GM19397 (cell line): Measurements from ENCODE around the gene MC5R.

ENCODE experiments used
- ATAC-seq: cut with Tn5 transposase; IDR thresholded peaks from one replicate; pipeline ENCODE4 v1.9.1; 2021; ENCODE audit warnings: mild to moderate bottlenecking, moderate library complexity; ENCODE audit not compliant: unreplicated experiment

Gene MC5R

DNA sequence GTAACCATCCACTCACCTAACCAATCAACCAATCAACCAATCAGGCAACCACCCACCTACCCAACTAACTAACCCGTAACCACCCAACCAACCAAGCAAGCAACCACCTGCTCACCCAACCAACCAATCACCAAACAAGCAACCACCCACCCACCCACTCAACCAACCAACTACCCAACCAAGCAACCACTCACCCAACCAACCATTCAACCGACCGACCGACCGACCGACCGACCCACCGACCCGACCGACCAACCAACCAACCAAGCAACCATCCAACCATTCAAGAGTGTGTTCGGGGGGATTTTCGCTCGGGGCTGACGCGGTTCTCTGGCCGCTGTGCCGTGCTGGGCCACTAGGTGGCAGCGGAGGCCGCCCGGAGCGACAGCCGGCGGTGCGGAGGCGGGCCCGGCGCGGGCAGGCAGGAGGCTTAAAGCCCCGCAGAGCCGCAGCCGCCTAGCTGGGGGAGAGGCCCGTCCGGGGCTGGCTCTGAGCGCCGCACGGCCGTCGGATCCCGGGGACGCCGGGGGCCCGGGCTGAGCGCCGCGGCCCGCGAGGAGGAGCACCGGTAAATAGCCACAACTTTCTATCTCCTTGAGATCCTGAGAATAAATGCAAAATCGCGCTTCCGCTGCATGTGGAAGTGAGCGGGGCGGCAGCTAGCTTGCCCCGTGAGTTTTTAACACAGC, at the start of gene MC5R:
MC5R (plus strand) TSS at position 443 of the 689 bp plus-strand sequence. CDS start 1,617 bp downstream, outside the sequence.
- ATAC-seq = peak; percentile 93

DNA sequence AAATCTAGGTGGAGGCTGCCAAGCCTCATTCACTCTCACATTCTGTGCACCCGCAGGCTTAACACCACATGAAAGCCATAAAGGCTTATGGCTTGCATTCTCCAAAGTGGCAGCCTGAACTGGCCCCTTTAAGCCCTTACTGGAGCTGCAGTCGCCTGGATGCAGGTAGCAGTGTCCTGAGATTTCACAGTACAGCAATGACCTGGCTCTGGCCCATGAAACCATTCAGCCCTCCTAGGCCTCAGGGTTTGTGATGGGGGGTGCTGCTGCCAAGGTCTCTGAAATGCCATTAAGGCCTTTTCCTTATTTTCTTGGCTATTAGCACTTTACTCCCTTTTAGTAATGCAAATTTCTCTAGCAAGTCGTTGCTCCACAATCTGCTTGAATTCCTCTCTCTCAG, 48.9 kb upstream of the MC5R start:
- ATAC-seq = no peak

DNA sequence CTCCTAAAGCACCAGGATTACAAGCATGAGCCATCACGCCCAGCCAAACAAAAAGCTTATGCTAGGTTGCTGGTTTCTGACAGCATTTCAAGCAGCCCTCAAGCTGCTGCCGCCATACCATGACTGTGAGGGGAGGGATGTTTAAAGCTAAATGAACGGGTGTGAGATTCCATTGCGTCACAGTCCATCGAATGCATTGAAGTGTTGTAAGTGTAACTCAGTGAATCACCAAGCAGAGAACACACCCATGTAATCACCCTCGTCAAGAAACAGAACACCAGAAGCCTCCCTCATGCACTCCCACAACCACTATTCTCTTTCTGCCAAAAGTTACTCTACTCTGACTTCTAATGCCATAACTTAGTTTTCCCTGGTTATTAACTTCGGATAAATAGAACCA, 32.8 kb upstream of the MC5R start:
- ATAC-seq = no peak

DNA sequence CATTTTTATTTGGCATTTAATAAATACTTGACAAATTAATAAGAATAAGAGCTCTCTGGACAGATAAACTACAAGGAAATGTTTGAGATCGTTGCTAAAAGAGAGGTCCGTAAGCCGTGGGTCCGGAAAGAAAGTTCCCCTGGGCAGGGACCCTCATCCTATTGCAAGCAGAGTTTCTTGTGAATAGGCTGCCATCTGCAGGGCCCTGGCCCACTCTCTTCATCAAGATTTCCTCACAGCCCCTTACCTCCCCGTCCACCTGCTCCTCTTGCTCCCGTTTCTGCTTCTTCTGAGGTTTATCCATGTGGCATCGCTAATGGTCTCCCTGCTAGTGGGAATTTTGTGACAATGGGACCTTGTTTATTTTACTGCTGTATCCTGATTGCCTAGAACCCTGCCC, 30.1 kb upstream of the MC5R start:
- no peak for ATAC-seq

DNA sequence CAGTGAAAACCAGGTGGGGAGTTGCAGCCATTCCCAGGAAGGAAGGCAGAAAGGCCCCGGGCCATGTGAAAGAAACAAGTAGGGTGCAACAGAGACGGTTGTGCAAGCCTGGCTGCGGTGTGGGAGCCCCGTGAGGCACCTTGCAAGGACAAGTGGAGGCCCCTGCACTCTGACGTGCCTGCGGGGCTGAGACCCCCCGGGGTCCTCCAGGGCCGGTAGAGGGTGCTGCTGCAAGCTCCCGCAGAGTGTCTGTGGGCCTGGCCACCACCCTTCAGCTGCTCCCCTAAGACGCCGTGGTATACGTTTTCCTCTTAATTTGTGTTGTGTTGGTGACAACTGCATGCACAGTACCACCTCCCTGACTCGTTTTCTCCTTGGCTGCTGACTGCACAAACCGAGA, 27.4 kb upstream of the MC5R start:
- no peak for ATAC-seq

DNA sequence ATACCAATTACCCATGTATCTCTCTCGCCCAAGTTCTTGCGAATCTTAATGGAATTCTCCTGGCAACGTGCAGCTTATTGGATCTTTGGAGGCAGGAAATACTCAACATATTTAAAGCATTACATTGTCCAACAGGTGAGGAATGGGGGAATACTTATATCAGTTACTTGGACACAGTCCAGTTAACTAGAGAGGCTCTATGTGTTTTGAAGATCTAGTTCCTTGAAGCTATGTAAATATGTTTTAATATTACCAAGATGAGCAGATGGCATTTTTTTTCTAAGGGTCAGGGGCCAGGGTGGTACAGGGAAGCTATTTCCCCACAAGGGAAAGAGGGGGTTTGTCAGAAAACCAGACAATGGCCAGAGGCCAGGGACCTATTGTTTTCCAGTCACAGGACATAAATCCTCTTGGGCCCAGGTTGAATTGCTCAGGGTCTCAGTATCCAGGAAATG, 26.8 kb upstream of the MC5R start:
- ATAC-seq = no peak

DNA sequence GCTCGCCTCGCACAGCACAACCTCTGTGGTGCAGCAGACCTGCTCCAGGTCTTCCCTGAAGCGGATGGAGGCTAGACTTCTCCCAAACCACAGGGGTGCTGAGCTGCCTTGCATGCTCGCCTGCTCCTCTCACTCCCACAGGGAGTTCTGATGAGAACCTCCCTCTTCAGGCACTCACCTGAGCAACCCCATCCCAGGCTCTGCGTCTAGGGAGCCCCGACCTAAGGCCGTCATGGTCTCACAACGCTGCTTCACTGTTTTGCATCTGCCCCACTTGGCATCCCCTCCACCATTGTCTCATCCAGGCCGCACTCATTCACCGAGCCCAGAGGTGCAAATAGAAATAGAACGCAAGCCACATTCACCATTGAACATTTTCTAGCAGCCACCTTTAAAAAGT, 24.6 kb upstream of the MC5R start:
- no peak for ATAC-seq

DNA sequence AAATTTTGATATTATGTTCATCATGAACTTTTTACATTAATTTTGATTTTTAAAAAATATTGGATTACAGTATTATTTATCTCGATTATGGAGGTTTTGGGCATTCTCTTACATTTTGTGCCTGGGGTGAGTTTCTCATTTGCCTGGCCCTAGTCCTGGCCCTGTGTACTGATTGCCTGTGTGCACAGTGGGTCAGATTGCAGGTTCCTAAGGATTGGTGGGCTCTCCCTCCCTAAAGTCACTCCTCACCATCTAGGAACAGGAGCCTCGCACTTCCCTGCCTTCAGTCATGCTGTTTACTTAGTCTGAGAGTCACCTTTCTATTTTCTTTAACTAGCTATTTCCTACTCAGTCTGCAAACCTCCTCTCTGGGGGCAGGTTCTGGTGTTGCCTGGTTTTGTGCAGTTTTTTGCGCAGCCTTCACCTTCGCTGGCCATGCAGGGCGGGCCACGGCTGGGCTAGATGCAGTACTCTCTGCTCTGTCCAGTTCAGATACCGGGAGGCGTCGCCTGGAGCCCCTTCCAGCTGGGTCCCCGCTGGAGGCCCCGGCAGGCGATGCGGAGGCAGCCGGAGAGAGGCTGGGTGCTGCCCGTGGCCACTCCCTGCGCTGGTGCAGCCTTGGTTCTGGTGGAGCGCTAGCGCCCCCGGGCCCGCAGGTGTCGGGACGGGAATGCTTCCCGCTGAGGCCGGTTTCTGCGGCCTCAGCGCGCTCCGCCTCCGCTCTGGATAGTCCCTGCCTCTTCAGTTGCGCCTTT, 23.3 kb upstream of the MC5R start:
- ATAC-seq = no peak

DNA sequence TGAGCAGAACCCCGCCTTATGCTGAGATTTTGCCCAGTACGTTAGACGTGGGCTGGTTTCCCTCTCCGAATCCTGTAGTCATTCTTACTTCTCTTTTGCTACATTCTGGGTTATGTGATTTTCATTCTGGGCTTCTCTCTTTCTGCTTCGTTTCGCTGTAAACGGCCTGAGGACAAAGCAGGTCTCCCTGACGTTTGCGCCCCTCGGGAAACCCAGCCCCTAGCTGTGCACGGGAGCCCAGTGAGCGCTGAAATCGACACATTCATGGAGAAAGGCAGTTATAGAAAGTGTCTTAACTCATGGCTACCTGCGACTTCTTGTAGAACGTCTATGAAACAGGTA, 22.7 kb upstream of the MC5R start:
- ATAC-seq = no peak

DNA sequence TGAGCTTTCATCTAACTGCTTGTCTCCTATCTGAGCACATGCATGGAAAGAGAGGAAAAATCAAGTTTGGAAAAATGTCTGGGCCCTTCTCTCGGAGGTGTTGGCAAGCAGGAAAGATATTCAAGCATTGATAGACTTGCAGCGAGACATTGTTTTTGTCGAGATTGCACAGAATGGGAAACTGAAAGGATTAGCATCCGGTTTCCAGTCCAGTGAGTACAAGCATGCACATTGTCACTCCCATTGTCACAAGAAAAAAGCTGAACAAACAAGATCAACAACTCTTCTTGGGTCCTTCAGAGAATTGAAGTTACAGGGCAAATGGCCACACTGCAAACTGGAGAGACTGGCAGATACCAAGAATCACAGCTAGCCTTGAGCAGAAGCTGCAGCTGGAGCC, 19.6 kb upstream of the MC5R start:
- no peak for ATAC-seq

DNA sequence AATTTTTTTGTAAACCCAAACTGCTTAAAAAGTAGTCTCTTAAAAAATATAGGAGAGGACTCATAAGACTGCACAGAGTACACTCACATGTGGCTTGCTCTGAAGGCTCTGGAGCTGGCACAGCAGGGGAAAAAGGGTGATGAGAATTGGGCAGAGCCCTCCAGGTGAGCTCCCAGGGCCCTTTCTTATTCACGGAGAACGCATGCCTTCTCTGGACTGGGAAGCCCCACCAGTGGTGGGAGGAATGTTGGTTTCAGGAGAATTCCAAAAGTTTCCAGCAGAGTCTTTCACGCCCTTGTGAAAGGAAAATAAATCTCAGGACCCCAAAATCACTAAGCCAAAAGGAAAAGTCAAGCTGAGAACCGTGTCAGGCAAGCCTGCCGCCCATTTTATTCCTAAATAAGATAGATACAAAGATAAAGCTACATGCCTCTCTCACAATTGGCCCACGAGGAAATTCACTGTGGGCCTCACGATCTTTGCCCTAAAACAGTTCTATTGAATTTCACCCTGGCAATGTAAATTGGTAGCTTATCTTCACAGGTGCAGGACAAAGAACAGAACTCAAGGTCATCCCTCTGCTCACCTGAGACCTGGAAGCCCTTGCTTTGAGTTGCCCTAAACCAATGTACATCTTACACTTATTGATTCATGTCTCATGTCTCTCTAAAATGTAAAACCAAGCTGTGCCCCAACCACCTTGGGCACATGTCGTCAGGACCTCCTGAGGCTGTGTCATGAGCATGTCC, 15.5 kb upstream of the MC5R start:
- ATAC-seq = no peak

DNA sequence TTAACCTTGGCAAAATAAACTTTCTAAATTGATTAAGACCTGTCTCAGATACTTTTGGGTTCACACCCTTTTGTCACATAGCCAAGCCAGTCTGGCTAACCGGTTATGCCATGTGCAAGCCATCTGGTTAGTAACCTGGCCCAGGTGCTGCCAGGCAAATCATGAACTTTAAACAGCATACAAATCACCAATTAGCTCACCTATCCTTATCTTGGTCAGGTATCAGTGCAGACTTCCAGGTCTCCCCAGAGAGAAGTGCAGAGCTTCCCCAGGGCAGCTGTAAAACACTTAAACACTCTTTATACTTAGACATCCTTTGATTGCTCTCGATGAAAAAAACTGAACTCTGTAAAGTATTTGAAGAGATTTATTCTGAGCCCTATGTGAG, 14.9 kb upstream of the MC5R start:
- ATAC-seq = no peak

DNA sequence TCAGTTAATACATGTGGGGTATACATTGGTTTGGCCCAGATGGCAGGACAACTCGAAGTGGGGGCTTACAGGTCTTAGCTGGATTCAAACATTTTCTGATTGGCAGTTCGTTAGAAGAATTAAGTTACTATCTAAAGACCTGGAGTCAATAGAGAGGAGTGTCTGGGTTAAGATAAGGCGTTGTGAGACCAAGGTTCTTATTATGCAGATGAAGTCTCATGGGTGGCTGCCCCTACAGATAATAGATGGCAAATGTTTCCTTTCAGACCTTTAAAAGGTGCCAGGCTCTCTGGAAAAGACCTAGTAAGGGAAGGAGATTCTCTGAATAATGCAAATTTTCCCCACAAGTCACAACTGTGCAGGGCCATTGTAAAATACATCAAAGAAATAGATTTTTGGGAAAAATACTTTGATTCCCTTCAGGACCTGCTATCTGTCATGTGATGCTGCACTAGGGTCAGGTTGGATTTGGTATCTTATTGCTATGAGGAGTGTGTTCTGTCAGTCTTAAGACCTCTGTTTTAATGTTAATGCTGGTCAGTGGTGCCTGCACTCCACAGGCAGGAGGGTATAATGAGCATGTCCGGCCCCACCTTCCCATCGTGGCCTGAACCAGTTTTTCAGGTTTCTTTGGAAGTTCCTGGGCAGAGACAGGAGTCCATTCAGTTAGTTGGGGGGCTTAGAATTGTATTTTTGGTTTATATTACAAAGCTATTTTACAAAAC, 14.3 kb upstream of the MC5R start:
- no peak for ATAC-seq

DNA sequence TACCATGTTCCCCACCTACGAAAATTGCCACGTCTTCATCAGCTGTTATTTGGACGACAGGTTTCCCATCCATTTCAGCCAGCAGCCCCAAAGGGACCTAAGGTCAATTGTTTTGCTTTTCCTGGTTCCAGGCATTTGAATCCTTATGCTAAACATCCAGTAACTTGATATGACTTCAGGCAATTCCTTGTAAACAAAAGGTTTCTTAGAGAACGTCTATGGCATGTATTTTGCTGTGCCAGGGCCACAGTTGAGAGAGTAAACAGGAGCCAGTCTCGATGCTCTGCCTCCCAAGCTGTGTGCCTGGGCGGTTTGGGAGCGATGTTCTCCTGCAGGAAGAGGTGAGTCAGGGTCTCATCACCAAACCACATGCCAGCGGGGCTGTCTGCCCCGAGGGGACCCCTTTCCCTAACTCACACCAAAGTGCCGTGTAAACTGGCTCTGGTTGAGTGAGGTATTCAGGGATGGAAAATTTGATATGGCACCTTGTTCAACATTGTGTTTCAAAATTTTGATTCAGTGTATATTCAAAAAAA, 12.9 kb upstream of the MC5R start:
- no peak for ATAC-seq

DNA sequence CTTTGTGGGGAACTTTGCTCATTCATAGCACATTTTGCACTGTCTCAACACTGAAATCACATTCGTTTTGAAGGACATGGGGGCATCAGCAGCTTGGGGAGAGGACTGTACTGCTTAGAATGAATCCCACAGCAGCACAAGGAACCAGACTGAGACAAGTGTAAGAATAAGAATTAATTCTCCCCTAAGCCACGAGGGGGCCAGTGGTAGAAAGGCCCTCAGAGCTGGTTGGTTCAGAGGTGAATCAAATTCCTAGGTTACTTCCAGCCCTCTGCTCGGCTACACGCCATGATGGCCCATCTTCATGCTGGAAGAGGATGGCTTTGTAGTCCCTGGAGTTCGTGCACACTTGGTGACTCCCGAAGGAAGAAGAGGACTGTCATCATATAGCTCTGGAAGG, 12.0 kb upstream of the MC5R start:
- ATAC-seq = no peak

DNA sequence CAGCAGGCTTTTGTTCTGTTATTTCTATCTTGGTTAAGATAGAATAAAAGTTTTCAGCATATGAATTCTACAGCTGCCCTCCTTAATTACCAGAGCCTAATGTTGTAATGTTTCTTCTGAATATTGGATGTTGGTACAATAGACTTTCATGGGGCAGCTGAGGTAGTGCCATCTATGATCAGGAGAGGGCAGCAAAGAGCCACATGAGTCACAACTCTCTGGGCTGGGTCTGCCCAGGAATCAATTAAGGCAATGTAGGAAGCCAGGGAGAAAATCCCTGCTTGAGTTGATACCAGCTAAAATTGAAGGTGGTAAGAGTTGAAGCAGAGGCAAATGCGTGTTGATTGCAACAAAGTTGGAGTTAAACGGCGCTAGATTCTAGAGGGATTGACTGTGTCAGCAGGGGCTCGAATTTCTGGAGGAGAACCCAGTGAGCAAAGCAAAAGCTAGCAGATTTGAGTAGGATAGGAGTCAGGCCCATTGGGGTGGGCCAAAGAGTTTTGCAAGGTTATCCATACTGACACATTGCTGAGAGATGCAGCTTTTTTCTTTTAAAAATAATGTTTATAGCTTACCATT, 10.6 kb upstream of the MC5R start:
- ATAC-seq = peak; percentile 63

DNA sequence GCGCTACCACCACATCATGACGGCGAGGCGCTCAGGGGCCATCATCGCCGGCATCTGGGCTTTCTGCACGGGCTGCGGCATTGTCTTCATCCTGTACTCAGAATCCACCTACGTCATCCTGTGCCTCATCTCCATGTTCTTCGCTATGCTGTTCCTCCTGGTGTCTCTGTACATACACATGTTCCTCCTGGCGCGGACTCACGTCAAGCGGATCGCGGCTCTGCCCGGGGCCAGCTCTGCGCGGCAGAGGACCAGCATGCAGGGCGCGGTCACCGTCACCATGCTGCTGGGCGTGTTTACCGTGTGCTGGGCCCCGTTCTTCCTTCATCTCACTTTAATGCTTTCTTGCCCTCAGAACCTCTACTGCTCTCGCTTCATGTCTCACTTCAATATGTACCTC, 2.3 kb downstream of the MC5R start:
- ATAC-seq = no peak

DNA sequence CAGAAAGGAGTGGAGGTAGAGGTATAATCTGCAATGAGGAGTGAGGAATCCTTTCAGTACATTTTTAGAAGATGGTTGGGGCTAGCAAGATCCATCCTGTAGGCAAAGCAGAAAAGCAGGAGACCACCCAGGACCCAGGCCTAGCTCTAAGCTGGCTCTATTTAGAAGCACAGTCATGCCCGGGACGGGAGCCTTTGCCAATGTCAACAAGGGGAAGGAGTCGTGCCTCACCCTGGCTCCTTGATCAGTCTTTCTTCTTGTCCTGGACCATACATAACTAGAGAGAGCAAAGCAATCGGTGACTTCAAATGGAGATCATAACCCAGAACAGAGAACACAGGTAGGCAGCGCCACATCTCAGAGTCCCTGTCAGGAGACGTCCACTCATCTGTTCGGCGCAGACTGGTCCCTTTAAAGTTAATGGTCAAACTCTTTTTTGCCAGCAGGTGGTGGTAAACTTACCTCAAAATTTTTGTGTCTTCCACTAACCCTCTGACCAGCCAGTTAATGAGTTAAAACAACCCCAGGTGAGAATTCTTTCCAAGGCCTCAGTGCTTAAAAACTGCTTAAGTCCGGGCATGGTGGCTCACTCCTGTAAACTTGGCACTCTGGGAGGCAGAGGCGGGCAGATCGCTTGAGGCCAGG, 8.0 kb downstream of the MC5R start:
- no peak for ATAC-seq

DNA sequence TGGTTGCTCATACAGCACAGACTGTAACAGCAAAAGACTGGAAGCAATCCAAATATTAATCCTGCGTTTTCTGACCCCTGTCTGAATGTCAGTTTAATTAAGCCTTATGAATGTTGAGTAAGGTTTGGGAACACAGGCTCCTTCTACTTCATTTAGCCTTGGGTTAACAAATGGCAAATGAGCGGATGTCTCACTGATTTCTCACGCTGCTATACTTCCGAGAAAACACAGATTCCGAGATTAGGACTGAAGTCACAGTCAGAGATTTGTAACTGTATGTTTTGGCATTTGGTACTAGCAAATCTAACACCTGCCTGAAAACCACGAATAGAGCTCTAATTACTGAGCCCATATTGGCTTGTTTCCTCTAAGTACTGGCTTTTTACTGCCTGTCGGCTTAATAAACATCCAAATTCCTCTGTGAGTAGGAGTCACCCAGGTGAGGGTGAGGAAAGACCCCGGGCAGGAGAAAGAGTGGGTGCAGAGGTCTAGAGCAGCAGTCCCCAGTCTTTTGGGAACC, 10.6 kb downstream of the MC5R start:
- ATAC-seq = no peak

DNA sequence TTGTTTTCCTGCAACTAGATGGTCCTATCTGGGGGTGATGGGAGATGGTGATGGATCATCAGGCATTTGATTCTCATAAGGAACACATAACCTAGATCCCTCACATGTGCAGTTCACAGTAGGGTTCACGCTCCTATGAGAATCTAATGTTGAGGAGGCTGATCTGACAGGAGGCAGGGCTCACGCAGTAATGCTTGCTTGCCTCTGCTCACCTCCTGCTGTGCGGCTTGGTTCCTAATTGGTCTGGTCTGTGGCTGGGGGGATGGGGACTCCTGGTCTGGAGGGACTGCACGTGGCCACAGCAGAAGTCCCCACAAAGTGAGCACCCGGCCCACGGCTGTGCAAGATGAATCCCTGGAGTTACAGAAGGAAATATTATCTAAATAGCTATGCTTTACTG, 11.3 kb downstream of the MC5R start:
- ATAC-seq = no peak
